Pancreas (tissue), 10 donors: ENCODE data around the gene IL9R. TPM values are rescaled to one million over a fixed set of nuclear protein-coding genes. Genes with fewer than 3 reads are reported as not detected.

ENCODE experiments used
- ATAC-seq, 4 donors: fragments of 200-7000 bp; cut with Tn5 transposase; one replicate each; pipeline versions ENCODE4 v1.8.0 to v1.9.1; 2020; ENCODE audit warnings: mild to moderate bottlenecking in 4 of 4, moderate library complexity in 4 of 4
- DNase-seq, 6 donors: peaks; one replicate each; pipeline ENCODE4 v3.0.0-alpha.2; 2020
- FAIRE-seq: peaks from 2 replicates; lab custom pipeline; 2012; peaks lifted over from hg19 to GRCh38; lab: Jason Lieb, UNC
- H3K27ac ChIP-seq, 4 donors: fragments of 200-600 bp; sonication (generic); 1 replicate in 3 of 4; 2 replicates in 1 of 4; pipeline versions ENCODE4 v1.5.0 to v1.8.0; 2020
- H3K27me3 ChIP-seq, 4 donors: fragments of 200-600 bp; one replicate each; pipeline ENCODE4 v1.8.0; 2021
- H3K36me3 ChIP-seq, 3 donors: fragments of 200-600 bp; sonication (generic) in 1 of 3; one replicate each; pipeline versions ENCODE4 v1.5.0 to v1.8.0; 2020 to 2021
- H3K4me1 ChIP-seq, 3 donors: fragments of 200-600 bp; one replicate each; pipeline ENCODE4 v1.8.0; 2021
- H3K4me3 ChIP-seq, 4 donors: fragments of 200-600 bp; sonication (generic) in 2 of 4; one replicate each; pipeline versions ENCODE4 v1.5.0 to v1.8.0; 2020 to 2021
- H3K9me3 ChIP-seq, 4 donors: fragments of 200-600 bp; one replicate each; pipeline ENCODE4 v1.8.0; 2021
- WGBS, 2 donors: extraction: QIAGEN DNeasy Blood & Tissue Kit; methylation state at CpG; one replicate each; pipeline ENCODE4 v1.1.7; 2013; 5-methylcytosine and 5-hydroxymethylcytosine counted together
- intact Hi-C, 3 donors: fragments of 100-400 bp; cut with DNase I; formaldehyde crosslinking; loops; one replicate each; pipeline versions ENCODE4 v1.11.1 to v1.14.2; 2022
- polyA plus RNA-seq, 2 donors: library from polyadenylated mRNA; stranded (reverse); fragments of 200-250 nt; gene quantifications; one replicate each; pipeline ENCODE4 v1.2.3, GENCODE V29; 2013
- total RNA-seq, 6 donors: library from RNA; stranded (reverse); fragmentation: NEBNext Ultra II Directional in 4 of 6; extraction: Animal tissue kit (Norgen Biotek cat#: 25700) in 4 of 6; gene quantifications; one replicate each; pipeline versions ENCODE4 v1.2.1 to v1.2.4, GENCODE V29; 2021 to 2023
- TF ChIP-seq, protein P1 (sequence below), 4 donors: fragments of 200-600 bp; sonication (generic) in 3 of 4; IDR thresholded peaks; one replicate each; pipeline versions ENCODE4 v1.5.0 to v1.8.0; 2021; ENCODE audit warnings: antibody characterized with exemption in 4 of 4
- donor health status: healthy with polysubstance abuse.
- donor health status: DM: no; HTN: no; CAD: no; lungs with moderate emphysema.
- donor health status: DM: no; HTN: no; CAD: no.
- donor health status: control.
- donor health status: control.
- donor health status: Bipolar disorder and iron deficiency.
- donor health status: DM: yes; HTN: yes; CAD: no.
- donor health status: DM: no; HTN: no; CAD: no.
- donor health status: DM: no; HTN: no; CAD: no.
- donor health status: DM: yes; HTN: yes; CAD: no.

IL9R gene
- total and polyA plus RNA-seq, 8 donors = 0.05 to 0.20 (median 0.14) TPM; not detected in 4

DNA sequence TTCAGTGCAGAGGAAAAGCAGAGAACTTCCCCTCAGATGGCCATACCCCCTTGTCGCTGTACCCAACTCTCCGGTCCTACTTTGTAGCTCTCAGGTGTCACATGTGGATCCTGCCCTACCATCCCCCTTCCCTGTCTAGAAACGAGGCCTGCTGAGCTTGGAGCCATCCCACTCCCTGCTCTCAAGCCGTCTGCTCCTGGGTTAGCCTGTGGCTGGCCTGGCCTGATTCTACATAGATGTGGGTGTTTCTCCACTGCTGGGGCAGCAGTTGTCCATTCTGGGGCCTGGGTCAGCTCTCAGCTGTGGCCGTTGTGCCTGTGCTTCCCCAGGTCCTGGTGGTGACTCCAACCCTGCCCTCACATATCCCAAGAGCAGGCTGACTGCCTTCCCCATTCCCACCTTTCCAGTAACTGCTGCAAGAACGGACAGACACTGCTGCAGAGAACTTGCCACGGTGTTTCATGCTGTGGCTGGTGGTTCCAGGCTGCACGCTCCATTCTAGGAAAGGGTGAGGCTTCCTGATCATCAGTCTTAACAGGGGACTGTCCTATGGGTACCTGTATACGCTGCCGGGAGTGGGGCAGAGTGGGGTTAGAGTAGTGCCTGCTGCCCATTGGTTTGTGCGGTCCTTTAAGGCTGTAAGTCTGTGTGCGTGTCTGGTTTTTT, 3.6 kb downstream of the IL9R start:
- DNase-seq = no peak
- ATAC-seq = no peak
- Histone ChIP-seq H3K9me3 (no peaks in the 10 kb centered on the region), H3K4me1 (no peaks in the 10 kb centered on the region), H3K4me3 (no peak overlapping the region), H3K36me3 (no peaks in the 10 kb centered on the region), H3K27ac (no peak overlapping the region), H3K27me3 (no peaks in the 10 kb centered on the region)
- no peak for FAIRE-seq
- WGBS, 2 donors = 73 to 81% methylated on average over 12 of the region's 12 CpGs
- TF ChIP-seq, protein P1, sequence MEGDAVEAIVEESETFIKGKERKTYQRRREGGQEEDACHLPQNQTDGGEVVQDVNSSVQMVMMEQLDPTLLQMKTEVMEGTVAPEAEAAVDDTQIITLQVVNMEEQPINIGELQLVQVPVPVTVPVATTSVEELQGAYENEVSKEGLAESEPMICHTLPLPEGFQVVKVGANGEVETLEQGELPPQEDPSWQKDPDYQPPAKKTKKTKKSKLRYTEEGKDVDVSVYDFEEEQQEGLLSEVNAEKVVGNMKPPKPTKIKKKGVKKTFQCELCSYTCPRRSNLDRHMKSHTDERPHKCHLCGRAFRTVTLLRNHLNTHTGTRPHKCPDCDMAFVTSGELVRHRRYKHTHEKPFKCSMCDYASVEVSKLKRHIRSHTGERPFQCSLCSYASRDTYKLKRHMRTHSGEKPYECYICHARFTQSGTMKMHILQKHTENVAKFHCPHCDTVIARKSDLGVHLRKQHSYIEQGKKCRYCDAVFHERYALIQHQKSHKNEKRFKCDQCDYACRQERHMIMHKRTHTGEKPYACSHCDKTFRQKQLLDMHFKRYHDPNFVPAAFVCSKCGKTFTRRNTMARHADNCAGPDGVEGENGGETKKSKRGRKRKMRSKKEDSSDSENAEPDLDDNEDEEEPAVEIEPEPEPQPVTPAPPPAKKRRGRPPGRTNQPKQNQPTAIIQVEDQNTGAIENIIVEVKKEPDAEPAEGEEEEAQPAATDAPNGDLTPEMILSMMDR (IDR thresholded peaks at IDR 0.05) = no peak
- intact Hi-C loops = no loop called here

DNA sequence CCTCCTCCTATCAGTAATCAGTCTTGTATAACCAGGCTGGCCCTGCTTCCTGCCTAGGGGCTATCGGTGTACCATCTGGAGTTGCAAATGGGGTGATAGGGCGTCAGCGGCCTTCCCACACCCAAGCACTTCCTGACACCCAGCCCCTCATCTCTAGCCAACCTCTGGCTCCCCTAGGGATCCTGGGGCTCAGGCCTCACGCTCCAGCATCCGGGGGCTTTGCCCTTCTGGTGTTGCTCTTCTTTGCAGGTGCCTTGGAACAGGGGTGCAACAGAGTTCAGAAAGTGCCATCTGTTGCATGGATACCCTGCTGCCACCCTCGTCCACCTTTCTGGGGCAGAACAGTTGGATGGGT, 4.1 kb downstream of the IL9R start:
- no peak for DNase-seq
- intact Hi-C loops = no loop called here
- no peaks in the 10 kb centered on the region for H3K27me3 ChIP-seq
- no peak overlapping the region for H3K4me3 ChIP-seq
- TF ChIP-seq, protein P1 (IDR thresholded peaks at IDR 0.05) = no peak
- H3K36me3 ChIP-seq = no peaks in the 10 kb centered on the region
- no peak for ATAC-seq
- H3K9me3 ChIP-seq = no peaks in the 10 kb centered on the region
- H3K27ac ChIP-seq = no peak overlapping the region
- 74 to 81% methylated on average over 6 of the region's 6 CpGs for WGBS, 2 donors
- FAIRE-seq = no peak
- no peaks in the 10 kb centered on the region for H3K4me1 ChIP-seq

DNA sequence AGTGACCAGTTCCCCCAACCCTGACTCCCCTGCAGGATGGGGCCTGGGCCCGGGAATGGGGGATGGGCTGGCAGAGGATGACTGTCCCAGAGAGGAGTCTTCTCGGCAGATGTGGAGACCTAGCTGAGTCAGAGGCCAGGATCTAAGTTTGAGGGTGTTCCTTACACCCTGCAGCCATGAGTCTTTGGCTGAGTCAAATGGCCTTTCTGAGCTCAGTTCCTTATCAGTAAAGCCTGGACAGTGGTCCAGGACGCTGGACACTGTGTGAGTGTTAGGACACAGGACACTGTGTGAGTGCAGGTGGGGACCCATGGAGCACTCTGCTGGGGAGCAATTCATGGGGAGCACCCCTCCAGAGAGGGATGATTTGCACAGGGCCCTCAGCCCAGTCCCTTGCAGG, 5.0 kb downstream of the IL9R start:
- no peaks in the 10 kb centered on the region for H3K9me3 ChIP-seq
- H3K27me3 ChIP-seq = no peaks in the 10 kb centered on the region
- WGBS, 2 donors = 68 to 89% methylated on average over 3 of the region's 3 CpGs
- H3K27ac ChIP-seq = no peak overlapping the region
- TF ChIP-seq, protein P1 (IDR thresholded peaks at IDR 0.05) = no peak
- no peaks in the 10 kb centered on the region for H3K4me1 ChIP-seq
- no peak overlapping the region for H3K4me3 ChIP-seq
- DNase-seq (no peak), ATAC-seq (no peak), FAIRE-seq (no peak)
- intact Hi-C loops = no loop called here
- no peaks in the 10 kb centered on the region for H3K36me3 ChIP-seq

DNA sequence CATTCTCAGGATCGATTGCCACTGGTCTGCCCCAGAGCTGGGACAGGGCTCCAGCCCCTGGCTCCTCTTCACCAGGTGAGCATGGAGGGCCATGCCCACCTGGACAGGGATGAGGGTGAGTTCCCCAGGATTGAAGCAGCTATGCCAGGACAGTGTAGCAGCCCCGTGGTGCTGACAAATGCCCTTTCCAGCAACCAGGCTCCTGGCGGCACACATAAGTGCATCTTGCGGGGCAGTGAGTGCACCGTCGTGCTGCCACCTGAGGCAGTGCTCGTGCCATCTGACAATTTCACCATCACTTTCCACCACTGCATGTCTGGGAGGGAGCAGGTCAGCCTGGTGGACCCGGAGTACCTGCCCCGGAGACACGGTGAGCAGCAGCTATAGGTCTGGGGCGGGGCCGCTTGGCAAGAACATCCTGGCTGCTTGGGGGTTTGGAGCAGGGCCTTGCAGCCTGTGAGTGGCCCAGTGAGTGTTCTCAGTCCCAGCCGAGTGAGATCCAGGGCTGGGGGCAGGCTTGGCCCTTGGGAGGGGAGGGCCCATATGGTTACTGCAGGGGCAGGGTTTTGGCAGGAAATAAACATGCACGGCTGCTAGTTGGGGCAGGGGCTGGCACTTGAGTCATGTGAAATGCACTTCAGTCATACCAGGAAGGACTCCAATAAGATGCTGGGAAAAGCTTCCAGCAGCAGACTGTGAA, 6.1 kb downstream of the IL9R start:
- FAIRE-seq (no peak), ATAC-seq (no peak), DNase-seq (no peak)
- H3K9me3 ChIP-seq = no peaks in the 10 kb centered on the region
- WGBS, 2 donors = 73 to 80% methylated on average over 14 of the region's 14 CpGs
- TF ChIP-seq, protein P1 (IDR thresholded peaks at IDR 0.05) = no peak
- H3K4me1 ChIP-seq = no peaks in the 10 kb centered on the region
- H3K4me3 ChIP-seq = no peak overlapping the region
- intact Hi-C loops = no loop called here
- no peak overlapping the region for H3K27ac ChIP-seq
- H3K36me3 ChIP-seq = no peaks in the 10 kb centered on the region
- no peaks in the 10 kb centered on the region for H3K27me3 ChIP-seq

DNA sequence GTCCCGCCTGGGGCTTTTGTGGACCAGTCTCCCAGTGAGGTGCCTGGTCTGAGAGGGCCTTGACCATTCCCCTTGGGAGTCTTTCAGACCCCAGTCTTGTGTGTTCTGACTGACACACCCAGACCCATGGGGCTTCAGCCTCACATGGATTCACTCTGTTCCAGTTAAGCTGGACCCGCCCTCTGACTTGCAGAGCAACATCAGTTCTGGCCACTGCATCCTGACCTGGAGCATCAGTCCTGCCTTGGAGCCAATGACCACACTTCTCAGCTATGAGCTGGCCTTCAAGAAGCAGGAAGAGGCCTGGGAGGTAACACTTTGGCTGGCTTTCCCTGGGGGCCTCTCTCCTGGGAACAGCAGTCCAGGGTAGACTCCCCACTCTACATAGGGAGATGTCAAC, 6.8 kb downstream of the IL9R start:
- TF ChIP-seq, protein P1 (IDR thresholded peaks at IDR 0.05) = no peak
- Histone ChIP-seq H3K4me1 (no peaks in the 10 kb centered on the region), H3K27me3 (no peaks in the 10 kb centered on the region), H3K36me3 (no peaks in the 10 kb centered on the region), H3K27ac (no peak overlapping the region), H3K9me3 (no peaks in the 10 kb centered on the region), H3K4me3 (no peak overlapping the region)
- FAIRE-seq (no peak), ATAC-seq (no peak), DNase-seq (no peak)
- intact Hi-C loops = no loop called here
- WGBS, 2 donors = 76 to 88% methylated on average over 2 of the region's 2 CpGs
